Activated CD4-positive, alpha-beta T cell treated with anti-CD3 and anti-CD28 coated beads for 24 hours (primary cell): ENCODE data around the gene ZMYM2.
"Not testable (repeated sequence)": the region's sequence is repeated elsewhere in the genome, so short reads cannot be mapped to it uniquely, and the experiment has no call there.

Experiments used
- DNase-seq, 2 donors: peaks; one replicate each; pipeline ENCODE4 v3.0.0-alpha.2; 2020; ENCODE audit warnings: low read depth in 2 of 2

Gene ZMYM2

GRCh38 chr13:19982447-19983043 lies 24.0 kb downstream of the ZMYM2 start:
- no peak for DNase-seq

DNA sequence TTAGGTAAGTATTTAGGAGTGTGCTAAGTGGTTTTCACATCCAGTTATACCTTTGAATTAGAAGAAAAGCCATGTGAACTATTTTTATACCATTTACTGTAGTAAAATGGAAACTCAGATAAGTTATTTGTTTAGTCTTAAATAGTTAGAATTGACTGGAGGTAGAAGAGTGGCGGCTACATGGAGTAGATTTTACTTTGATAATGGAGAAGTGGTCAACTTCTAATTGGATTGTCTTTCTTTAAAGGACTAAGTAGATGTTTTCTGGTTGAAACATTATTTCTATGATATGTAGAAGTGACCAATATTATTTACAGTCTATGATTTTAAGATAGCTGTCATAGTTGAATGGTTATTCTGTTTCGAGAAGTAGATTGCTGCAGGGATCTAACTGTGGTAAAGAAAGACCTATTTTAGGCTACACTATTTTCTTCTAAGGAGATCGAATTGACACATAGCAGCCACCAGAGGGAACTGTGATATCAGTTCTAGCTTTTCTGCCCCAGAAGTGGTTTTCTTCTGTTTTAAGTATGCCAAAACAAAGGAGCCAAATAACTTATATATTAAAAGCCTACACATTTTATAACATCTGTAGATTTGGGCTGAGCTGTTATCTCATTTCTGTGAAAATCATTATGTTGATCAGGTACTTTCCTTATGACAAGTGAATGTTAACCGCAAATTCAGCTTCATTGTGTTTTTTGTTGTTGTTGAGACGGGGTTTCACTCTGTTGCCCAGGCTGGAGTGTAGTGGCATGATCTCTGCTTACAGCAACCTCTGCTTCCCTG lies 26.1 kb downstream of the ZMYM2 start:
- DNase-seq: no peak

- DNase-seq: no peak
Measured at GRCh38 chr13:19985219-19985556, 26.7 kb downstream of the ZMYM2 start.

- DNase-seq: no peak
Measured at GRCh38 chr13:19991531-19991930, 33.0 kb downstream of the ZMYM2 start.

- DNase-seq: no peak
Measured at GRCh38 chr13:19993024-19993423, 34.5 kb downstream of the ZMYM2 start.

- no peak for DNase-seq
Measured at GRCh38 chr13:19998960-19999359, 40.4 kb downstream of the ZMYM2 start.

DNA sequence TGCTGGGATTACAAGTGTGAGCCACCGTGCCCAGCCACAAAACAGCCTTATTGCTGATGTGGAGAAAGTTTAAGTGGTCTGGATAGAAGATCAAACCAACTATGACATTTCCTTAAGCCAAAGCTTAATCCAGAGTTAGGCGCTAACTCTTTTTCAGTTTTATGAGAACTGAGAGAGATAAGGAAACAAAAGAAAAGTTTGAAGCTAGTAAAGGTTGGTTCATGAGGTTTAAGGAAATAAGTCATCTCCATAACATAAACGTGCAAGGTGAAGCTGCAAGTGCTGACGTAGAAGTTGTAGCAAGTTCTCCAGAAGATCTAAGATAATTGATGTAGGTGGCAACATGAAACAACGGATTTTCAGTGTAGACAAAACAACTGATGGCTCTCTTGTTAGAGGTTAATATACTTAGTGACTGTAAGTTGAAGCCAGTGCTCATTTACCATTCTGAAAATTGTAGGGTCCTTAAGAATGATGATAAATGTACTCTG lies 41.6 kb downstream of the ZMYM2 start:
- DNase-seq: no peak

DNA sequence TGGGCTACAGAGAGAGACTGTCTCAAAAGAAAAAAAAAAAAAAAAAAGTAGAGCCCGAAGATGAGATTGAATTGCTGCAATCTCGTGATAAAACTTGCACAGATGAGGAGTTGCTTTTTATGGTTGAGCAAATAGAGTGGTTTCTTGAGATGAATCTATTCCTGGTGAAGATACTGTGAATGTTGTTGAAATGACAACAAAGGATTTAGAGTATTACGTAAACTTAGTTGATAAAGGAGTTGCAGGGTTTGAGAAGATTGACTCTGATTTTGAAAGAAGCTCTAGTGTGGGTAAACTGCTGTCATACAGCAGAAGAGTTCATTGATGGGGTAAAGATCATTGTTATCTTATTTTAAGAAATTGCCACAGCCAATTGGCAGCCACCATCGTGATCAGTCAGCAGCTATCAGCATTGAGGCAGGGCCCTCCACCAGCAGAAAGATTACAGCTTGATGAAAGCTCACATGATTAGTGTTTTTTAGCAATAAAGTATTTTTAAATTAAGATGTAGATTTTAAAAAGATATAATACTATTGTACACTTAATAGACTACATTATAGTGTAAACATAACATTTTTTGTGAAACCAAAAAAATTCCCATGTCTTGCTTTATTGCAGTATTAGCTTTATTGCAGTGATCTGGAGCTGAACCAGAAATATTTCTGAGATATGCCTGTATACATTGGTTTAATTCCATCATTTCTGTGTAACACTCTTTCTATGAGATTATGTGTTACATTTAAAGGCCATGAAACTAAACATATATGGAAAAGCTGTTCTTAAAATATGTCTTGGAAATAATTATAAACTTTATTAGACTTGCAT lies 43.1 kb downstream of the ZMYM2 start:
- DNase-seq: no peak

DNA sequence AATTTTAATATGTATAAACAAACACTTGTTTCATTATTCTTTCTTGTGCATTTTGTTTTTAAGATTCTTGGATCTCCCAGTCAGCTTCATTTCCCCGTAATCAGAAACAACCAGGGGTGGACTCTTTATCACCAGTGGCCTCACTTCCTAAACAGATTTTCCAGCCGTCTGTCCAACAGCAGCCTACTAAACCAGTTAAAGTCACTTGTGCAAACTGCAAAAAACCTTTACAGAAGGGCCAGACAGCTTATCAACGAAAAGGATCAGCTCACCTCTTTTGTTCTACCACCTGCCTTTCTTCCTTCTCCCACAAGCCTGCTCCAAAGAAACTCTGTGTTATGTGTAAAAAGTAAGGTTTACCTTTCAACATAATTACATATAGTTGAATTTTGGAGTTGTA lies 44.3 kb downstream of the ZMYM2 start:
- no peak for DNase-seq

- no peak for DNase-seq
Measured at GRCh38 chr13:20006206-20006605, 47.7 kb downstream of the ZMYM2 start.

DNA sequence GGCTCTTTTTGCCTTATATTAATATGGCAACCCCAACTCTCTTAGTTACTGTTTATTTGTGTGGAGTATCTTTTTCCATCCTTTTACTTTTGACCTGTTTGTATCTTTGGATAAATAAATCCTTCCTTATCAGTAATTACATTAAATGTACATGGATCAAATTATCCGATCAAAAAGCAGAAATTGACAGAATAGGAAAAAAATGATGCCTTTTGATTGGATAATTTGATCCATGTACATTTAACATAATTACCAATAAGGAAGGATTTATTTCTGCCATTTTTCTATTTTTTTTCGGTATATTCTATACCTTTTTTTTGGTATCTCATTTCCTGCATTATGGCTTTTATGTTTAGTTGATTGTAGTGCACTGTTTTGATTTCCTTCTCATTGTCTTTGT lies 57.2 kb downstream of the ZMYM2 start:
- DNase-seq: no peak

DNA sequence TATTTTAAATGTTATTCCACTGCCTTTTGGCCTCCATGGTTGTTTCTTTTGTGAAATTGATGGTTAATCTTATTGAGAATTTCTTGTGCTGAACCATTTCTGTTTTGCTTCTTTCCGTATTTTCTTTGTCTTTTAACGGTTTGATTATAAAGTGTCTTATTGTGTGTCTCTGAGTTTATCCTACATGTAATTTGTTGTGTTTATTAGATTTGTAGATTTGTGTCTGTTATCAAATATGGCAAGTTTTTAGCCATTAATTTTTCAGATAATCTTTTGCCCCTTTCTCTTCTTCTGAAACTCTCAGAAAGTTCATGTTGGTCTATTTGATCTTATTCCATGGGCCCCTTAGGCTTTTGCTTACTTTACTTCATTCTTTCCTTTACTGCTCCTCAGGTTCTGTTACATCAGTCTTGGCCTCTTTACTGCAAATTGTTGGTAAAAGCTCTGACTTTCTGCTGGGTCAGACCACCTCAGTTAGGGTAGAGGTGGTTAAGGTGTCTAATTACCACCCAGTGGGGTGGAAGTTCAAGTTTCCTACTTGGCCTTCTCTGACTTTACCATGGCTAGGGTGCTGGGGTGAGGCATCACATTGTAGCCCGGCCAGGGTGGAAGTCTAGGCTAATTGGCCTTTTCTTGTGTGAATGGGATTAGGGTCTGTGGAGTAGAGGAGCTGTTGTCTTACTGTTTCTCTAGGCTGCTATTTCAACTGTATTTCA lies 58.3 kb downstream of the ZMYM2 start:
- DNase-seq: no peak

DNA sequence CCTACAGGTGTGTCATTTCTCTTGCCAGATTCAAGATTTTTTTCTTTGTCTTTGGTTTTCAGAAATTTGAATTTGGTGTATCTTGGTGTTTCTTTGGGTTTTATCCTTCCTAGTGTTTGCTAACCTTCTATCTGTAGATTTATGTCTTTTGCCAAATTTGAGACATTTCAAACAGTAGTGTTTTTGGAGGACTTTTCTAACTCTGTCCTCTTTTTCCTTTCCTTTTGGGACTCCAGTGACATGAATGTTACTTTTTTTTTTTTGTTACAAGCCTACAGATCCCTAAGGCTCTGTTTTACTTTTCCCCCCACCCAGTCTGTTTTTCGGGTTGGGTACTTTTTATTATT lies 58.8 kb downstream of the ZMYM2 start:
- no peak for DNase-seq

DNA sequence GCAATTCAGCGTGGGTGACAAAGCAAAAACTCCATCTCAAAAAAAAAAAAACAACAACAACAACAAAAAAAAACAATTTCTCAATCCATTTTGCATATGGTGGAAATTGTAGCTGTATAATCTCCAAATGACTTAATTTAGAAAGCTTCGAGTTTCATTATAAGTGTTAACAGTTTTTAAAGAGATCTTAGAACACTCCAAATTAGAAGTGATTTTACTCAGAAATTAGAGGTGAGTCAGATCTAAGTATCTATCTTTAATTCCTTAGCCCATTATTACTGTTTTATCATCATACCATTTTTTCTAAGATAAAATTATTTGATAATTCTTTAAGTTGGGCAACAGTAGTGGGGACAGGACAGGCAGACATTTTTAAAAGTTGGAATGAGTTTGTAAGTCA lies 60.5 kb downstream of the ZMYM2 start:
- no peak for DNase-seq

DNA sequence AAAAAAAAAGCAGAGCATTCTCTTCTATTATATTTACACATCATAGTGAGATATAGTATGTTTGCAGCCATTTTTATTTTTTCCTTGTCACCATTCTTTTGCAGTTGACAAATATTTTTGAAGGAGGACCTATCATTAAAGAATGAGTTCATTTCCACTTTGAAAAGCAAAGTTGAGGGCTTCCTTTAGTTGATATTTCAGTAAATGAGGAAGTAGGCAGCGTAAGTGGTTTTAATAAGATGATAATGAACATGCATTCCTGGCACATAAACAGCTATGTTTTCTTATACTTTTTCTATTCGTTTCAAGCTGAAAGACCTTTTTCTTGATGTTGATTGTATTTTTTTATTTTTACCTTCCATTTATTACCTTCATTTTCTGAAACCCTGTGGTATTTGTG lies 66.2 kb downstream of the ZMYM2 start:
- DNase-seq: no peak

DNA sequence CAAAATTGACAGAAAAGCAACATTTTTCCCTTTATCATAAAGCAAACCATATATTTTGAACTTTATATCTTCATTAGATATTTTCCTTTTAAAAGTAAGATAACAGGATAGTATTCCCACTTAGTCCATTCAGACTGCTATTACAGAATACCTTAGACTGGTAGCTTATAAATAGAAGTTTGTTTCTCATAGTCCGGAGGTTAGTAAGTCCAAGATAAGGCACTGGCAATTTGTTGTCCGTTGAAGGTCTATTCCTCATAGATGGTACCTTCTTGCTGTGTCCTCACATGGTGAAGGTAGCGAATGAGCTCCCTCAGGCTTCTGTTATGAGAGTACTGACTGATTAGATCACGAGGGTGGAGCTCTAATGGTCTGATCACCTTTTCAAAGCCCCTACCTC lies 70.4 kb downstream of the ZMYM2 start:
- no peak for DNase-seq

DNA sequence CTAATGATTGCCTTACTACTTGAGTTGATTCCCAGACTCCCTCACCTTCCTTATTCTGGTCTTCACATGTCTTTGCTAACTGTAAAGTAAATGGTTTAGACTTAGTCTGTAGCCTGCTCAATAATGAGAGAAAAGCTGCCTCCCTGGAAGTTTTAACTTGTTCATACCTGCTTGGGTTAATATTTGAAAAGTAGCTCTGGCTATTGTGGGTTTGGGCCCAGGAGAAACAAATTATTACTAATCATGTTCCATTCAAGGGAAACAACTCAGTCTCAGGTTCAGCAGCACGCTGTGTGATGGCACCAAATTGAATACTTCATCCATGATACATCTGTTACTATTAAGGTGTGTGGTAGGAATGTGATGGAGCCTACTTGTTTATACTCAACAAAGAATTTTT lies 75.0 kb downstream of the ZMYM2 start:
- no peak for DNase-seq

- no peak for DNase-seq
Measured at GRCh38 chr13:20035130-20035529, 76.6 kb downstream of the ZMYM2 start.

- no peak for DNase-seq
Measured at GRCh38 chr13:20037908-20038307, 79.4 kb downstream of the ZMYM2 start.

DNA sequence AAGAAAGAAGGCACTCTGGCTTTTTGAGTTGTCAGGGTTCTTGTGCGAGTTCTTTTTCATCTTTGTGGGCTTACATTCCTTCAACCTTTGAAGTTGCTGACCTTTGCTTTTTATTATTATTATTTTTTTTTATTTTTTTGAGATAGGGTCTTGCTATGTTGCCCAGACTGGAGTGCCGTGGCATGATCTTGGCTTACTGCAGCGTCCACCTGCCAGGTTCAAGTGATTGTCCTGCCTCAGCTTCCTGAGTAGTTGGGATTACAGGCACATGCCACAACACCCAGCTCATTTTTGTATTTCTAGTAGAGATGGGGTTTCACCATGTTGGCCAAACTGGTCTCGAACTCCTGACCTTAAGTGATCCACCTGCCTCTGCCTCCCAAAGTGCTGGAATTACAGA lies 84.1 kb downstream of the ZMYM2 start:
- DNase-seq: not testable (repeated sequence)

GRCh38 chr13:20043207-20043925 lies 84.8 kb downstream of the ZMYM2 start:
- no peak for DNase-seq

DNA sequence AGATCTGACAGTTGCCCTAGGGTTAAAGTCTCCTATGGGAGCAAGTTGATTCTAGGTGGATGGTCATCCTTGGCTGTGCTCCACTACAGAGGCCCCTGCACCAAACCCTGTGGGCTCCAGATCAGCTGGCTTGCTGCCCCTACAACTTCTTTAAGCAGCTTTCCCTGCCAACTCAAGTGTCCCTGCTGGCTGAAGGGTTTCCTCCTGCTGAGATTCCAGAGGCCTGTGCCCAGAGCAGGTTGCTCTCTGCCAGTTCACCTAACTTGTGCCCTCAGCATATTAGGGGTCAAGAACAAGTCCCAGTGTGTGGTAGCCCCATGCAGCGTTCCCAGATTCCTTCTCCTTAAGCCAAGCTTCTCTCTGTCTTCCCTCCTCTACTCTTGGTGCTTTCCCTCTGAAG lies 85.6 kb downstream of the ZMYM2 start:
- no peak for DNase-seq
